ENCODE data around the gene CYB5A. TPM values are rescaled to one million over a fixed set of nuclear protein-coding genes. Genes with fewer than 3 reads are reported as not detected.
"Not testable (repeated sequence)": the region's sequence is repeated elsewhere in the genome, so short reads cannot be mapped to it uniquely, and the experiment has no call there.

CYB5A gene
- total RNA-seq, 4 donors from 2014 or later: 21.4 to 29.4 (median 23.4) TPM

DNA sequence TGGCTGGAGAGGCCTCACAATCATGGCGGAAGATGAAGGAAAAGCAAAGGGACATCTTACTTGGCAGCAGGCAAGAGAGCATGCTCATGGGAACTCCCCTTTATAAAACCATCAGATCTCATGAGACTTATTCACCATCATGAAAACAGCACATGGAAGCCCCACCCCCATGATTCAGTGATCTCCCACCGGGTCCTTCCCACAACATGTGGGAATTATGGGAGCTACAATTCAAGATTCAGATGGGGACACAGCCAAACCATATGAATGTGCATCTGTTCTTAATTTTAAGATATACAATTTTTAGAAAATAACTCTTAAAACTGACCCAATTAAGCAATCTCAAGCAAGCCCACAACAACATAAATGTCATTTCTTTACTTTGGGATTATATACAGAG lies 36.4 kb upstream of the CYB5A start:
- DNase-seq (no peak), ATAC-seq (no peak)
- H3K4me1 ChIP-seq: no peaks in the 10 kb centered on the region
- no peak overlapping the region for H3K4me3 ChIP-seq
- H3K9me3 ChIP-seq: no peaks in the 10 kb centered on the region
- H3K27me3 ChIP-seq: no peaks in the 10 kb centered on the region
- H3K36me3 ChIP-seq: no peaks in the 10 kb centered on the region
- TF ChIP-seq, protein P1, sequence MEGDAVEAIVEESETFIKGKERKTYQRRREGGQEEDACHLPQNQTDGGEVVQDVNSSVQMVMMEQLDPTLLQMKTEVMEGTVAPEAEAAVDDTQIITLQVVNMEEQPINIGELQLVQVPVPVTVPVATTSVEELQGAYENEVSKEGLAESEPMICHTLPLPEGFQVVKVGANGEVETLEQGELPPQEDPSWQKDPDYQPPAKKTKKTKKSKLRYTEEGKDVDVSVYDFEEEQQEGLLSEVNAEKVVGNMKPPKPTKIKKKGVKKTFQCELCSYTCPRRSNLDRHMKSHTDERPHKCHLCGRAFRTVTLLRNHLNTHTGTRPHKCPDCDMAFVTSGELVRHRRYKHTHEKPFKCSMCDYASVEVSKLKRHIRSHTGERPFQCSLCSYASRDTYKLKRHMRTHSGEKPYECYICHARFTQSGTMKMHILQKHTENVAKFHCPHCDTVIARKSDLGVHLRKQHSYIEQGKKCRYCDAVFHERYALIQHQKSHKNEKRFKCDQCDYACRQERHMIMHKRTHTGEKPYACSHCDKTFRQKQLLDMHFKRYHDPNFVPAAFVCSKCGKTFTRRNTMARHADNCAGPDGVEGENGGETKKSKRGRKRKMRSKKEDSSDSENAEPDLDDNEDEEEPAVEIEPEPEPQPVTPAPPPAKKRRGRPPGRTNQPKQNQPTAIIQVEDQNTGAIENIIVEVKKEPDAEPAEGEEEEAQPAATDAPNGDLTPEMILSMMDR (IDR thresholded peaks at IDR 0.05 in 4 of 5, conservative IDR thresholded peaks at IDR 0.05 in 1 of 5): no peak
- TF ChIP-seq POLR2A (IDR thresholded peaks at IDR 0.05): no peak
- no peak overlapping the region for H3K27ac ChIP-seq
- in situ Hi-C loops (cut with MboI; ENCODE audit: low sequenced_read_pairs in 4 of 4): no loop called here
- intact Hi-C loops (cut with DNase I; ENCODE audit: low total_unique reads): no loop called here

DNA sequence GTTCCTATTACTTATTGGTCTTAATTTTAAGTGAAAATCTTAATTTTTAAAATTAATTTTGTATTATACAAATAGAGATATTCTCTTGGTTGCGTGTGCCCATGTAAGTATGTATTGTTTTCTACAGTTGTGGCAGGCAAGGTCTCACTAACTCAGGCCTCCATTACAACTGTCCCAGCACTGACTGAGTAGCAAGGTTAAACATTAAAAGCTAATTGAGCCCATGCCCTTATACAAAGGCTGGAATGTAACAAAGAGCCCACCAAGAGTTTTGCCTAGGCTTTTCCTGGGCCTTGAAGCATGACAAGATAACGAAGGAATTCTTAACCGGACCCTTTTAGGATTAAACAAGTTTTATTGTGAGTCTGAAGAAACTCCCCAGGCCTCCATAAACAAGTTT lies 35.0 kb upstream of the CYB5A start:
- H3K36me3 ChIP-seq; in situ Hi-C loops (cut with MboI; ENCODE audit: low sequenced_read_pairs in 4 of 4); H3K27me3 ChIP-seq; DNase-seq; H3K4me1 ChIP-seq; ATAC-seq; H3K9me3 ChIP-seq; H3K4me3 ChIP-seq; intact Hi-C loops (cut with DNase I; ENCODE audit: low total_unique reads); H3K27ac ChIP-seq: not testable (repeated sequence)

- in situ Hi-C loops (cut with MboI; ENCODE audit: low sequenced_read_pairs in 4 of 4): no loop called here
- no peak for TF ChIP-seq POLR2A (IDR thresholded peaks at IDR 0.05)
- TF ChIP-seq, protein P1 (IDR thresholded peaks at IDR 0.05 in 4 of 5, conservative IDR thresholded peaks at IDR 0.05 in 1 of 5): no peak
Measured at GRCh38 chr18:74326231-74326630, 34.5 kb upstream of the CYB5A start.

DNA sequence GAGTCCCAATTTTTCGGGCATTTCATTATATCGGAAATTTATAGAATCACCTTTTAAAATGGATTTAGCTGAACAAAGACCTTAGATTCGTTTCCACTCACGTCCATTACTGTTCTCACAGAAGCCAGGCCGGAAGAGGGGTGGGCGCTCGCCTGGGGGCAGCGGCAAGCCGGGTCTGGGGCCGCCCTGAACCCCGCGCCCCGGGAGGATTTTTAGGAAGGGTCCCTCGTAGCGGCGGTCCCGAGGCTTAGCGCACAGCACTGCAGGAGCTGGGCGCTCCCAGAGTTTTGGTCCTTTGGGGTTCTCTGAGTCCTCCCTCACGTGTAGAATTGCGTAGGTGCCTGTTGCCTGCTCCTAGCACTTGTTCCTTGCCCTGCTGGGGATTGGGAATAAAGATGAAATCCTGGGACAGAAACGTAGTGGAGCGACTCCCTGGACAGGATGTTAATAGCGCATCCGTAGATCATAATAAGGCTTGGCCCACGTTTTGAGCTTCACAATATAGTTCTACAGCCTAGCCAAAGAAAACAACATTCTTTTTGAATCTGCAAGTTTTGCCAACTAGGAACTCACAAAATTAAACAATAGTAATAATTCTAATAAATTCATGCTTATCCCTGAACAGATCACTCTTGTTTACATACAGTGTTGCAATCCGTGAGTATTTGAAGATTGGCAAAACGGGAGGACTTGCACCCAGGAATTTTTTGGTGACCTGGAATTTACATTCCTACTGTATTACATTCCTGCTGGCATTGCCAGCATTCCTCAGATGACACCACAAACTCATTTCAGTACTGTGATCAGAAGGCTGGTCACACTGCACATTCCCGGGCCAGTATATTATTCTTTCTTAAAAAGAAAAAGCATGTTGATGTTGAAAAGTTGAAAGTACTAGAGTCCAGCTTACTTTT lies 24.8 kb upstream of the CYB5A start:
- TF ChIP-seq, protein P1 (IDR thresholded peaks at IDR 0.05 in 4 of 5, conservative IDR thresholded peaks at IDR 0.05 in 1 of 5): no peak
- TF ChIP-seq POLR2A (IDR thresholded peaks at IDR 0.05): no peak
- in situ Hi-C loops (cut with MboI; ENCODE audit: low sequenced_read_pairs in 4 of 4) (no loop called here), intact Hi-C loops (cut with DNase I; ENCODE audit: low total_unique reads) (no loop called here)
- Histone ChIP-seq H3K4me1 (no peaks in the 10 kb centered on the region), H3K9me3 (no peaks in the 10 kb centered on the region), H3K27me3 (no peaks in the 10 kb centered on the region), H3K4me3 (no peak overlapping the region), H3K36me3 (no peaks in the 10 kb centered on the region), H3K27ac (no peak overlapping the region)
- ATAC-seq: no peak
- DNase-seq: no peak

More at GRCh38 chr18:74326231-74326630, 34.5 kb upstream of the CYB5A start:
- DNase-seq (no peak), ATAC-seq (no peak)
- Histone ChIP-seq H3K9me3 (no peaks in the 10 kb centered on the region), H3K36me3 (no peaks in the 10 kb centered on the region), H3K4me1 (no peaks in the 10 kb centered on the region), H3K27me3 (no peaks in the 10 kb centered on the region), H3K4me3 (no peak overlapping the region), H3K27ac (no peak overlapping the region)
- intact Hi-C loops (cut with DNase I; ENCODE audit: low total_unique reads): no loop called here

DNA sequence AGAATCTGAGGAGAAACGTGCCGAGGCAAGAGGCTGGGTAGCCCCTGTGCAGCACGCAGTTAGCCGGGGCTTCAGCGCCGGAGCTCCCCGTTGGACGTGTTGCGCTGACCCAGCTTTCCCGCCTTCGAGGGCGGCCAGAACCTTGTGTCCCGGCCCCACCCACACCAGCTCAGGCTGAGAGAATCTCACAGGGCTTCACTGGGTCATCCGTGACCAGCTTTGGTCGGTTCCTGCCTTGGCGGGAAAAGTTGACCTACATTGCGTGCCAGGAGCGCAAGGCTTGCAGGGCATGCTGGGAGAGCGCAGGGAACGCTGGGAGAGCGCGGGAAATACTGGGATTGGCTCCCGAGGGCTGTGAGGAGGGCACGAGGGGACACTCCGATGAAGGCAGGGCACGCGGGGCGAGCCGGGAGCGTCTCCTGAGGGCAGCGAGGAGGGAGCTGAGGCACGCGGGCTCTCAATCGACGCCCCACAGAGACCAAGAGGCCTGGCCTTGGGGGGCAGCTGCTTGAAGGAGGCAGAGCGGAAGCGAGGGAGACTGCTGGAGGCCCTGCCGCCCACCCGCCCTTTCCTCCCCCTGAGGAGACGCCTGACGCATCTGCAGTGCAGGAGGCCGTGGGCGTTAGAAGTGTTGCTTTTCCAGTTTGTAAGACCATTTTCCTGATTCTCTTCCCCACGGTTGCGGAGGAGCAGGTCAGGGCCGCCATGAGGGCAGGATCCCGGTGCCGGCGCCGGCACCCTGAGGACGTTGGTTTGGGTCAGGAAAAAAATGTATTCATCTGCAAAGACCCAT lies 23.9 kb upstream of the CYB5A start, which contains the start of gene C18orf63:
Gene C18orf63 (plus strand): TSS at position 376 of the 793 bp plus-strand sequence. CDS start 2,027 bp downstream, outside the sequence.
- H3K36me3 ChIP-seq: no peaks in the 10 kb centered on the region
- DNase-seq (no peak), ATAC-seq (no peak)
- in situ Hi-C loops (cut with MboI; ENCODE audit: low sequenced_read_pairs in 4 of 4) (no loop called here), intact Hi-C loops (cut with DNase I; ENCODE audit: low total_unique reads) (no loop called here)
- H3K9me3 ChIP-seq: no peaks in the 10 kb centered on the region
- no peak within 1 kb of the TSS for H3K4me3 ChIP-seq
- no peaks in the 10 kb centered on the region for H3K27me3 ChIP-seq
- H3K27ac ChIP-seq: no peak within 1 kb of the TSS
- no peaks in the 10 kb centered on the region for H3K4me1 ChIP-seq
- TF ChIP-seq, protein P1 (IDR thresholded peaks at IDR 0.05 in 4 of 5, conservative IDR thresholded peaks at IDR 0.05 in 1 of 5): no peak
- TF ChIP-seq POLR2A (IDR thresholded peaks at IDR 0.05): no peak

All from gastrocnemius medialis (tissue), 4 donors.